ENCODE data around the gene CPSF3. TPM values are rescaled to one million over a fixed set of nuclear protein-coding genes. Genes with fewer than 3 reads are reported as not detected.

Gene CPSF3
- total RNA-seq, 1 experiment from 2014 or later, result 61.5 TPM

DNA sequence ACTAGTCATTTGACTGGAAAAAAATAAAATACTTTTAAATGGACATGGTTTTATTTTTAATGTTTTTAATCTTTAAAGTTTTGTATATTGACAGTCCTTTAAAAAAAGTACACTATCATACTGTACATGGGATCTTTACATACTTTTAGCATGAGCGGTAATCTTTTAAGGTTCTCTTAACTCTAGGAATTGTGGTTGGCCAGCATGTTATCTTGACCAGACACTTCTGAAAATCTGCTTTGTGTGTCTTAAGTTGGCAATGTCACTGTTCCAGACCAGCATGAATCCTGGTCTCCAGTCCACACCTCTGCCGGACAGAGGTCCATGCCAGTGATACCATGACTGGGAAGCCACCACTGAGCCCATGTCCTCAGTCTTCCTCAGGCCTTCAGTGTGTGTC, 17.8 kb upstream of the CPSF3 start:
- Histone ChIP-seq H4K20me1 (ENCODE audit: insufficient read depth) (no peaks in the 10 kb centered on the region; the same call in 1 of the 2 replicates), H3K9me2 (ENCODE audit: insufficient read depth) (no peaks in the 10 kb centered on the region), H3K36me3 (ENCODE audit: low read depth) (peaks cover 36% of the 10 kb centered on the region), H3K4me1 (replicated peaks; ENCODE audit: insufficient read depth) (peaks cover 27% of the 10 kb centered on the region), H3F3A (ENCODE audit: insufficient read depth, low read depth) (peaks cover 70% of the 10 kb centered on the region), H3K4me2 (no peak overlapping the region), H3K27me3 (ENCODE audit: insufficient read depth, low read depth) (no peaks in the 10 kb centered on the region), H3K27ac (no peak overlapping the region), H3K9me3 (ENCODE audit: insufficient read depth, low read depth) (no peaks in the 10 kb centered on the region), H3K4me3 (no peak overlapping the region), H2AFZ (no peak overlapping the region), H3K79me2 (ENCODE audit: low read depth) (no peaks in the 10 kb centered on the region)
- BruUV-seq (replicated peaks), result no TSS peak
- CTCF ChIA-PET, result no interaction called here
- DNase-seq, result no peak
- TF ChIP-seq, protein P1, sequence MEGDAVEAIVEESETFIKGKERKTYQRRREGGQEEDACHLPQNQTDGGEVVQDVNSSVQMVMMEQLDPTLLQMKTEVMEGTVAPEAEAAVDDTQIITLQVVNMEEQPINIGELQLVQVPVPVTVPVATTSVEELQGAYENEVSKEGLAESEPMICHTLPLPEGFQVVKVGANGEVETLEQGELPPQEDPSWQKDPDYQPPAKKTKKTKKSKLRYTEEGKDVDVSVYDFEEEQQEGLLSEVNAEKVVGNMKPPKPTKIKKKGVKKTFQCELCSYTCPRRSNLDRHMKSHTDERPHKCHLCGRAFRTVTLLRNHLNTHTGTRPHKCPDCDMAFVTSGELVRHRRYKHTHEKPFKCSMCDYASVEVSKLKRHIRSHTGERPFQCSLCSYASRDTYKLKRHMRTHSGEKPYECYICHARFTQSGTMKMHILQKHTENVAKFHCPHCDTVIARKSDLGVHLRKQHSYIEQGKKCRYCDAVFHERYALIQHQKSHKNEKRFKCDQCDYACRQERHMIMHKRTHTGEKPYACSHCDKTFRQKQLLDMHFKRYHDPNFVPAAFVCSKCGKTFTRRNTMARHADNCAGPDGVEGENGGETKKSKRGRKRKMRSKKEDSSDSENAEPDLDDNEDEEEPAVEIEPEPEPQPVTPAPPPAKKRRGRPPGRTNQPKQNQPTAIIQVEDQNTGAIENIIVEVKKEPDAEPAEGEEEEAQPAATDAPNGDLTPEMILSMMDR (conservative IDR thresholded peaks at IDR 0.05), result no peak
- TF ChIP-seq EZH2 (IDR thresholded peaks at IDR 0.05; ENCODE audit: low read depth), result no peak
- POLR2A ChIA-PET (ENCODE audit: unreplicated experiment), result no interaction called here
- intact Hi-C loops (cut with micrococcal nuclease; ENCODE audit: unreplicated experiment), result no loop called here

DNA sequence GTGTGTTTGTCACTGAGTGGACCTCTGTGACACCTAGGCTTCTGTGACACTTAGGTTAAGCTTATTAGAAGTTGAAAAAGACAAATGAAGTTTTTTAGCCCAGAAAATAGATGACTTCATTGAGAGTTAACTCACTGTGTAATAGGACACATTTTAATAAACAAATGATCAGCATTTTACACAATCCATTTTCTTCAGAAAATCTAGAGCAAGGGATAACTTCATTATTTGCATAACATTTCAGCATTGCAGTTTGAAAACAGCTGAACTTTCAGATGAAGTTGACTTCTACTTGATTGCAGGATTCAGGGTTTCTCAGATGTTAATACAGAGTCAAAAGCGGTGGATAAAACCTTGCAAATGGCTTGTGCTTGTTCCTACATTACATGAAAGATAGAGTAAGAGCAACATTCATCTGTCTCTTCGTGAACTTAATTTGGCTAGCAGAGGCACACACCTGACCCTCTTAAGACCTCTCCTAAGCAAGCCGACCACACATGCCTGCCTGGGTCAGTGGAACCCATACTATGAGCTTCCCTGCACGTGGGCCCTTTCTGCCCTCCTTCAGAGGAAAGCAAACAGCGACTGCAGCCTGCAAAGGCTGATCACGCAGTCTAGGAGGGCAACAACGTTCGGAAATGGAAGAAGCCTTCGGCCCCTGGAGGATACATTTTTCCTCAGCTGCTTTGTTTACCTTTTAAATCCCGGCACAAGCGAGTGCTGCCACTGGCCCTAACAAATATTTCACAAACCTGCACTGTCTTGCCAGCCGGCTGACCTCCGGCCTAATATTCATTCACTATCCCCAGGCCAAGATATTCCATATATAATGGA, 16.7 kb upstream of the CPSF3 start:
- H3K9me2 ChIP-seq (ENCODE audit: insufficient read depth), result no peaks in the 10 kb centered on the region
- H2AFZ ChIP-seq, result no peak overlapping the region
- peaks cover 18% of the 10 kb centered on the region for H3K4me1 ChIP-seq (replicated peaks; ENCODE audit: insufficient read depth)
- peaks cover 42% of the 10 kb centered on the region for H3K36me3 ChIP-seq (ENCODE audit: low read depth)
- H3K4me3 ChIP-seq, result no peak overlapping the region
- H3F3A ChIP-seq (ENCODE audit: insufficient read depth, low read depth), result peaks cover 70% of the 10 kb centered on the region
- H3K79me2 ChIP-seq (ENCODE audit: low read depth), result no peaks in the 10 kb centered on the region
- H3K27ac ChIP-seq, result 0 out of 2 replicates have a peak overlapping the region, but pooled peaks have one; percentile 1
- intact Hi-C loops (cut with micrococcal nuclease; ENCODE audit: unreplicated experiment), result no loop called here
- no peaks in the 10 kb centered on the region for H3K9me3 ChIP-seq (ENCODE audit: insufficient read depth, low read depth)
- H3K4me2 ChIP-seq, result no peak overlapping the region
- no peaks in the 10 kb centered on the region; the same call in 1 of the 2 replicates for H4K20me1 ChIP-seq (ENCODE audit: insufficient read depth)
- POLR2A ChIA-PET (ENCODE audit: unreplicated experiment), result no interaction called here
- no TSS peak for BruUV-seq (replicated peaks)
- CTCF ChIA-PET, result no interaction called here
- TF ChIP-seq, protein P1 (conservative IDR thresholded peaks at IDR 0.05), result no peak
- no peak for TF ChIP-seq EZH2 (IDR thresholded peaks at IDR 0.05; ENCODE audit: low read depth)
- DNase-seq, result no peak
- H3K27me3 ChIP-seq (ENCODE audit: insufficient read depth, low read depth), result no peaks in the 10 kb centered on the region

DNA sequence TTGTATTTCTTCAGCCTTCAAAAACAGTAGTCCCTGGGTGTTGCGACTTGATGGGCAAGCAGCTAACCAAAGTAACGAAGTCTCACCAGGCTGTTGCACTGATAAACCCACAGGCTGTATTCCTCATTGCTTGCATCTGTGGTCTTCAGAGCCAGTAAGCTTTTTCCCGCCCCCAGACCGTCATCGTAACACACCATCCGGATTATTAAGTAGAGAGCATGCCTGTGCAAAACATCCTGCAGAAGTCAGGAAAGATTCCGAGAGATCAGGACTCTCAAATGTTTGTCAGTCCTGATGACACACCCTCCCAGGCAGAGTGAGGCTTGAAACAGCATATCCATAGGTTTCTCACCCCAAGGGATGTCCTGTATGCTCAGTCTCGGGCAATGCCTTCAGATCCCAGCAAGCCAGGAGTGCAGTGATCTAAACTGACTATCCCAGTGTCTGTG, 16.1 kb upstream of the CPSF3 start:
- BruUV-seq (replicated peaks), result no TSS peak
- POLR2A ChIA-PET (ENCODE audit: unreplicated experiment), result no interaction called here
- no peak for DNase-seq
- intact Hi-C loops (cut with micrococcal nuclease; ENCODE audit: unreplicated experiment), result no loop called here
- CTCF ChIA-PET, result no interaction called here
- Histone ChIP-seq H3K4me1 (replicated peaks; ENCODE audit: insufficient read depth) (peaks cover 18% of the 10 kb centered on the region), H3K27ac (no peak overlapping the region), H3K27me3 (ENCODE audit: insufficient read depth, low read depth) (no peaks in the 10 kb centered on the region), H3K79me2 (ENCODE audit: low read depth) (no peaks in the 10 kb centered on the region), H2AFZ (no peak overlapping the region), H4K20me1 (ENCODE audit: insufficient read depth) (no peaks in the 10 kb centered on the region; the same call in 1 of the 2 replicates), H3K9me3 (ENCODE audit: insufficient read depth, low read depth) (no peaks in the 10 kb centered on the region), H3F3A (ENCODE audit: insufficient read depth, low read depth) (peaks cover 67% of the 10 kb centered on the region), H3K9me2 (ENCODE audit: insufficient read depth) (no peaks in the 10 kb centered on the region), H3K4me3 (no peak overlapping the region), H3K36me3 (ENCODE audit: low read depth) (peaks cover 41% of the 10 kb centered on the region), H3K4me2 (no peak overlapping the region)
- TF ChIP-seq, protein P1 (conservative IDR thresholded peaks at IDR 0.05), result no peak
- TF ChIP-seq EZH2 (IDR thresholded peaks at IDR 0.05; ENCODE audit: low read depth), result no peak
